Measurements from ENCODE around the gene AFAP1.

AFAP1 gene

GRCh38 chr4:7979652-7979968 lies 39.9 kb upstream of the AFAP1 start:
- no peak overlapping the region for H3K27ac ChIP-seq (ENCODE audit: low read length)
- H3K4me3 ChIP-seq (ENCODE audit: low read length in 2 of 2): no peak overlapping the region
- no peak overlapping the region for H3K9ac ChIP-seq (ENCODE audit: low read length in 2 of 2)
- no peaks in the 10 kb centered on the region for H3K27me3 ChIP-seq (ENCODE audit: control insufficient read depth in 1 of 2, insufficient read depth in 2 of 2, low read length in 2 of 2)
- peaks cover 6% of the 10 kb centered on the region for H3K4me1 ChIP-seq (ENCODE audit: control insufficient read depth, insufficient read depth, low read length)
- H3K36me3 ChIP-seq (ENCODE audit: control insufficient read depth in 2 of 2, insufficient read depth in 2 of 2, low read length in 2 of 2): no peaks in the 10 kb centered on the region
- no peaks in the 10 kb centered on the region for H3K9me3 ChIP-seq (ENCODE audit: control insufficient read depth in 2 of 2, low read length in 2 of 2)

- no peaks in the 10 kb centered on the region for H3K36me3 ChIP-seq (ENCODE audit: control insufficient read depth in 2 of 2, insufficient read depth in 2 of 2, low read length in 2 of 2)
- peaks cover 6% of the 10 kb centered on the region for H3K4me1 ChIP-seq (ENCODE audit: control insufficient read depth, insufficient read depth, low read length)
- no peak overlapping the region for H3K9ac ChIP-seq (ENCODE audit: low read length in 2 of 2)
- no peaks in the 10 kb centered on the region for H3K27me3 ChIP-seq (ENCODE audit: control insufficient read depth in 1 of 2, insufficient read depth in 2 of 2, low read length in 2 of 2)
- no peaks in the 10 kb centered on the region for H3K9me3 ChIP-seq (ENCODE audit: control insufficient read depth in 2 of 2, low read length in 2 of 2)
- H3K27ac ChIP-seq (ENCODE audit: low read length): no peak overlapping the region
- no peak overlapping the region for H3K4me3 ChIP-seq (ENCODE audit: low read length in 2 of 2)
Measured at GRCh38 chr4:7978907-7979651, 39.4 kb upstream of the AFAP1 start.

GRCh38 chr4:7978489-7978888 lies 38.8 kb upstream of the AFAP1 start:
- Histone ChIP-seq H3K27me3 (ENCODE audit: control insufficient read depth in 1 of 2, insufficient read depth in 2 of 2, low read length in 2 of 2) (no peaks in the 10 kb centered on the region), H3K4me3 (ENCODE audit: low read length in 2 of 2) (no peak overlapping the region), H3K4me1 (ENCODE audit: control insufficient read depth, insufficient read depth, low read length) (peaks cover 10% of the 10 kb centered on the region), H3K9ac (ENCODE audit: low read length in 2 of 2) (no peak overlapping the region), H3K27ac (ENCODE audit: low read length) (no peak overlapping the region), H3K9me3 (ENCODE audit: control insufficient read depth in 2 of 2, low read length in 2 of 2) (no peaks in the 10 kb centered on the region), H3K36me3 (ENCODE audit: control insufficient read depth in 2 of 2, insufficient read depth in 2 of 2, low read length in 2 of 2) (no peaks in the 10 kb centered on the region)

- peaks cover 11% of the 10 kb centered on the region for H3K4me1 ChIP-seq (ENCODE audit: control insufficient read depth, insufficient read depth, low read length)
- no peaks in the 10 kb centered on the region for H3K9me3 ChIP-seq (ENCODE audit: control insufficient read depth in 2 of 2, low read length in 2 of 2)
- no peak overlapping the region for H3K4me3 ChIP-seq (ENCODE audit: low read length in 2 of 2)
- H3K27ac ChIP-seq (ENCODE audit: low read length): no peak overlapping the region
- no peaks in the 10 kb centered on the region for H3K27me3 ChIP-seq (ENCODE audit: control insufficient read depth in 1 of 2, insufficient read depth in 2 of 2, low read length in 2 of 2)
- no peaks in the 10 kb centered on the region for H3K36me3 ChIP-seq (ENCODE audit: control insufficient read depth in 2 of 2, insufficient read depth in 2 of 2, low read length in 2 of 2)
- no peak overlapping the region for H3K9ac ChIP-seq (ENCODE audit: low read length in 2 of 2)
Measured at GRCh38 chr4:7976634-7977033, 37.0 kb upstream of the AFAP1 start.

GRCh38 chr4:7976025-7976424 lies 36.4 kb upstream of the AFAP1 start:
- Histone ChIP-seq H3K27me3 (ENCODE audit: control insufficient read depth in 1 of 2, insufficient read depth in 2 of 2, low read length in 2 of 2) (no peaks in the 10 kb centered on the region), H3K9ac (ENCODE audit: low read length in 2 of 2) (no peak overlapping the region), H3K9me3 (ENCODE audit: control insufficient read depth in 2 of 2, low read length in 2 of 2) (no peaks in the 10 kb centered on the region), H3K4me1 (ENCODE audit: control insufficient read depth, insufficient read depth, low read length) (peaks cover 12% of the 10 kb centered on the region), H3K4me3 (ENCODE audit: low read length in 2 of 2) (no peak overlapping the region), H3K27ac (ENCODE audit: low read length) (no peak overlapping the region), H3K36me3 (ENCODE audit: control insufficient read depth in 2 of 2, insufficient read depth in 2 of 2, low read length in 2 of 2) (no peaks in the 10 kb centered on the region)

GRCh38 chr4:7974425-7974824 lies 34.8 kb upstream of the AFAP1 start:
- H3K36me3 ChIP-seq (ENCODE audit: control insufficient read depth in 2 of 2, insufficient read depth in 2 of 2, low read length in 2 of 2): no peaks in the 10 kb centered on the region
- H3K9me3 ChIP-seq (ENCODE audit: control insufficient read depth in 2 of 2, low read length in 2 of 2): no peaks in the 10 kb centered on the region
- no peak overlapping the region for H3K4me3 ChIP-seq (ENCODE audit: low read length in 2 of 2)
- H3K27me3 ChIP-seq (ENCODE audit: control insufficient read depth in 1 of 2, insufficient read depth in 2 of 2, low read length in 2 of 2): no peaks in the 10 kb centered on the region
- peaks cover 23% of the 10 kb centered on the region for H3K4me1 ChIP-seq (ENCODE audit: control insufficient read depth, insufficient read depth, low read length)
- H3K9ac ChIP-seq (ENCODE audit: low read length in 2 of 2): no peak overlapping the region
- H3K27ac ChIP-seq (ENCODE audit: low read length): no peak overlapping the region

- Histone ChIP-seq H3K4me3 (ENCODE audit: low read length in 2 of 2) (no peak overlapping the region), H3K27ac (ENCODE audit: low read length) (peak overlapping the region; percentile 18), H3K27me3 (ENCODE audit: control insufficient read depth in 1 of 2, insufficient read depth in 2 of 2, low read length in 2 of 2) (no peaks in the 10 kb centered on the region), H3K9ac (ENCODE audit: low read length in 2 of 2) (peak overlapping the region in 1 of 2 donors; percentile 9), H3K36me3 (ENCODE audit: control insufficient read depth in 2 of 2, insufficient read depth in 2 of 2, low read length in 2 of 2) (no peaks in the 10 kb centered on the region), H3K9me3 (ENCODE audit: control insufficient read depth in 2 of 2, low read length in 2 of 2) (no peaks in the 10 kb centered on the region), H3K4me1 (ENCODE audit: control insufficient read depth, insufficient read depth, low read length) (peaks cover 25% of the 10 kb centered on the region)
Measured at GRCh38 chr4:7973545-7973981, 33.9 kb upstream of the AFAP1 start.

GRCh38 chr4:7971881-7972500 lies 32.3 kb upstream of the AFAP1 start:
- H3K9me3 ChIP-seq (ENCODE audit: control insufficient read depth in 2 of 2, low read length in 2 of 2): no peaks in the 10 kb centered on the region
- peaks cover 30% of the 10 kb centered on the region for H3K4me1 ChIP-seq (ENCODE audit: control insufficient read depth, insufficient read depth, low read length)
- H3K4me3 ChIP-seq (ENCODE audit: low read length in 2 of 2): no peak overlapping the region
- no peak overlapping the region for H3K27ac ChIP-seq (ENCODE audit: low read length)
- H3K27me3 ChIP-seq (ENCODE audit: control insufficient read depth in 1 of 2, insufficient read depth in 2 of 2, low read length in 2 of 2): no peaks in the 10 kb centered on the region
- H3K36me3 ChIP-seq (ENCODE audit: control insufficient read depth in 2 of 2, insufficient read depth in 2 of 2, low read length in 2 of 2): no peaks in the 10 kb centered on the region
- H3K9ac ChIP-seq (ENCODE audit: low read length in 2 of 2): no peak overlapping the region

- Histone ChIP-seq H3K27ac (ENCODE audit: low read length) (no peak overlapping the region), H3K4me1 (ENCODE audit: control insufficient read depth, insufficient read depth, low read length) (peaks cover 30% of the 10 kb centered on the region), H3K4me3 (ENCODE audit: low read length in 2 of 2) (no peak overlapping the region), H3K9ac (ENCODE audit: low read length in 2 of 2) (no peak overlapping the region), H3K9me3 (ENCODE audit: control insufficient read depth in 2 of 2, low read length in 2 of 2) (no peaks in the 10 kb centered on the region), H3K36me3 (ENCODE audit: control insufficient read depth in 2 of 2, insufficient read depth in 2 of 2, low read length in 2 of 2) (no peaks in the 10 kb centered on the region), H3K27me3 (ENCODE audit: control insufficient read depth in 1 of 2, insufficient read depth in 2 of 2, low read length in 2 of 2) (no peaks in the 10 kb centered on the region)
Measured at GRCh38 chr4:7971159-7971631, 31.5 kb upstream of the AFAP1 start.

GRCh38 chr4:7970361-7970946 lies 30.8 kb upstream of the AFAP1 start:
- Histone ChIP-seq H3K36me3 (ENCODE audit: control insufficient read depth in 2 of 2, insufficient read depth in 2 of 2, low read length in 2 of 2) (no peaks in the 10 kb centered on the region), H3K4me1 (ENCODE audit: control insufficient read depth, insufficient read depth, low read length) (peaks cover 30% of the 10 kb centered on the region), H3K27ac (ENCODE audit: low read length) (peak overlapping the region; percentile 62), H3K9me3 (ENCODE audit: control insufficient read depth in 2 of 2, low read length in 2 of 2) (no peaks in the 10 kb centered on the region), H3K27me3 (ENCODE audit: control insufficient read depth in 1 of 2, insufficient read depth in 2 of 2, low read length in 2 of 2) (no peaks in the 10 kb centered on the region), H3K9ac (ENCODE audit: low read length in 2 of 2) (peak overlapping the region; percentile 7 to 8), H3K4me3 (ENCODE audit: low read length in 2 of 2) (peak overlapping the region in 1 of 2 donors; percentile 15)
